NCI-H2196 (cell line): Measurements from ENCODE around the gene USP31.

ENCODE experiments used
- DNase-seq: peaks from one replicate; lab custom pipeline; 2025; ENCODE audit not compliant: unreplicated experiment; lab: John Stamatoyannopoulos, UW

Gene USP31

DNA sequence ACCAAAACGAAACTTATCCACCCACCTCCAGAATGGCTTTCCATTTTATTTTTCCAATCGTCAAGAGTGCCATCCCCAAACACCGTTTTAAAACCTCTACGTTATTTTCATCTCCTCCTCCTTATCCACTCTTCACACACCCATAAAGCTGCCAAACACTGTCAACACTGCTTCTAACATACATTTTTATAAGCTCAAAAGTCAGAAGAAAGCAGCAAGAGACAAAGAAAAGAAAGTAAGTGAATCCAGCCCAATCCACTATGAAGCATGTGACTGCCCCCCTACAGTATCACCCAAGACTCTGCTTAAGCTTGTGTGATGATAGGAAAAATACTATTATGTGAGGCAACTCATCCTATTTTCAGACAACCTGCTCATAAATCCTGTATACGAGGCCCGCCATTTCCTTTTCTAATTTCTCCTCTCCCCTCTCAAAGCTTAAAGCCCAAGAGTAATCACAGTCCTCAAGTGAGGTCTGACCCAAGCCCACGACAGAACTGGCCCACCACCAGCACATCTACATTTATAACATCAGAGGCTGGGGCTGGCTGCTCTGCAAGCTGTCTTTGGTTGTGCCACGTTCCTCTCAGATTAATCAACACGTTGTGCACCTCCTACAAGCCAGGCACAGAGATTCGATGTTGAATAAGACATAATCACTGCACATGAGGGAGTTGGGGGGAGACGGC lies 16.3 kb downstream of the USP31 start:
- DNase-seq: no peak

GRCh38 chr16:23131931-23132621 lies 17.2 kb downstream of the USP31 start:
- DNase-seq: no peak

DNA sequence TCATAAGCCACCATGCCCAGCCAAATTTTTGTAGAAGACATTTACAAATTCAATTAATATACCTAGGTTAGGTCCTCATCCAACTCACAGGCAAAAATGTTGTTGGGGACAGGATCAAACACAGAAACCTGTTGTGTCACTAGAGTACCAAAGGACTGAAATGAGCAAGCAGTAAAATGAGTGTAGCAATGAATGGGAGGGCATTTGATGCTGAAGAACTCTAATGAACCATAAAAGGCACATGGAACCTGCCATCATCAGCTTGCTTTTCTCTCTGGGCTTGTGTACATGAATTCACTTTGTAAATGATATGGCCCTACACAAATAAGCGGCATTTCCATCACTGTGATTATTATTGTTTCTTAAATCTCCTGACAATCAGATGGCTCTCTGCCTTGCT lies 17.8 kb downstream of the USP31 start:
- no peak for DNase-seq

- DNase-seq: no peak
Observed at GRCh38 chr16:23131036-23131435, 18.2 kb downstream of the USP31 start.

GRCh38 chr16:23129686-23130085 lies 19.6 kb downstream of the USP31 start:
- DNase-seq: no peak

DNA sequence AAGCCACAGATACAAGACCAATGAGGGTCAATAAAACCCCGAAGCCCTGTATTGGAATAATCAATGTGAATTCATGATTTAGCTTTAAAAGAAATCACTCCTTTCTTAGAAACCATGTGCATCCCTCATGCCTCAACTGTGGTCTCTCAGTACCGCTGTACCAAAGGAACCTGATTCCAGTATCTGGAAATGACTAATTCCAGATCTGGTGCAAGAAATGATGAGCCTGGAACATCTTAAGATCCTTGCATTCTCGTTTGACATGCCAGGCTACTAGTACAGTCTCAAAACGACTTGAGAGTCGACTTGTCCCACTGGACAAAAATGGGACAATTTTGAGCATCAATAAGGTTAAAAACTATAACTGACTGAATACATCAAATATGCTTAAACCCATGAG lies 21.2 kb downstream of the USP31 start:
- no peak for DNase-seq

- DNase-seq: no peak
Observed at GRCh38 chr16:23125277-23125676, 24.0 kb downstream of the USP31 start.

DNA sequence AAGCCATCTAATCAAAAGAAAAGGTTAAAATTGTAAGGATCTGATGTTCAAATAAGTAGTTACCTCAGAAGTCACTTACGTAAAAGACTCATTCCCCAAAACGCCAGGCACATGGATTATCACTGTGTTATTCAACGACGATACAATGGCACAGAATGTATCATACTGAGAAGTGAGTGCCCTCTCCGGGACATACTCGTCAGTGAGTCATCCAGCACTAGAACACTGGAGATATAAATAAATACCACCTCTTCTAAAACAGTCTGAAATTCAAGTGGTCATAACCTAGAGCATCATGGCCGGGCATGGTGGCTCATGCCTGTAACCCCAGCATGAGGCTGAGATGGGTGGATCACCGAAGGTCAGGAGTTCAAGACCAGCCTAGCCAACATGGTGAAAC lies 24.9 kb downstream of the USP31 start:
- no peak for DNase-seq

- no peak for DNase-seq
Observed at GRCh38 chr16:23122144-23122543, 27.1 kb downstream of the USP31 start.

DNA sequence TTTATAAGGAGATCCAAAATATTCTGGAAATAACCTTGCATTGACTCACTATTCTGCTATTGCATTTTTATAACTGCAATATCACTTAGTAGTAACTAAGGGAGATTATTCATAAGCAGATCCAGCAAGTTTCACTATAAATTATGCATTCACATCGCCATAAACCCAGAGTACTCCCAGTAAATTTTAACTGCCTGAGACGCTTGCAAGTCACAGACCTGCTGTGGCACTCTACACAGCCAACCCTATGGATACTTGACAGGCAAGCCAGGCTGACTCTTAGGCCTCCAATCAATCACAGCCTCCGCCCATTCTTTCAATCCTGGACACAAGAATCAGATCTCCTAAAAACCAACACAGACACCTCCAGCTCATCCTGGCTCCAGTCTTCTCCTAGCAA lies 28.2 kb downstream of the USP31 start:
- DNase-seq: no peak

DNA sequence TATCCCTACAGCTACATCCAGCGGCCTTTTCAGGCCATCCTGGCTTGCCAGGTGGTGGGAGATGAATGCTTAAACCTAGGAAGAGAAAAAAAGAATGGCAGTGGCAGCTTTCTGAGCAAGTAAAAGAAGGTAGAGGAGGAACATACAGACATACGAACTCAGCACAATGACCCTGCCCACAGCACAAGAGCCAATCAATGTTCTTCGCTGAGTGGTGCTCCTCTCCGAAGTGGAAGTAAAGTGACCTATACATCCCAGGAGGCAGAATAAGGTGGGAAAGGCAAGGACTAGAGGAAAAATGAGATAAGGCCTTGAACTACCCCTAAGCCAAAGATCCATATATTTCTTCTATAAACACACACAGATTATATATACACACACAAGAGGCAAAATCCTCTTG lies 28.7 kb downstream of the USP31 start:
- no peak for DNase-seq

DNA sequence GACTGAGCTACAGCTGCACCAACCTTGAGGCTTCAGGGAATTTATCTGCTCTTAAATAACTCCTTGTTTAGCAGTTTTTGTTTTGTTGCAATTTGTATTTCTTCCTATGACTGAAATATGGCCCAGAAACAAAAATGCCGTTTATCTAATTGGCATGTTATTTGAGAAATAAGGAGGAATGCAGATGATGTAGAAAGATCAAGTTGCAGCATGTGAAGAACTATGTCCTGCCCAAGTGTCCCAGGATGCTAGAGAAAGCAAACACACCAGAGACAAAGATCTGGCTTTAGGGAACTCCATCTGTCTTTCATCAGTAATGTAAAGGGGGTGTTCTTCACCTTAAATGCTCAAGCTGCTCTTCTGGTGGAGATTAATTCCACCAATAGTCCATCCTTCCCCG lies 29.7 kb downstream of the USP31 start:
- no peak for DNase-seq

GRCh38 chr16:23114131-23114904 lies 34.9 kb downstream of the USP31 start:
- no peak for DNase-seq

GRCh38 chr16:23113185-23113584 lies 36.1 kb downstream of the USP31 start:
- no peak for DNase-seq

- no peak for DNase-seq
Observed at GRCh38 chr16:23110257-23110899, 38.9 kb downstream of the USP31 start.

GRCh38 chr16:23107936-23108335 lies 41.3 kb downstream of the USP31 start:
- no peak for DNase-seq

GRCh38 chr16:23107117-23107516 lies 42.1 kb downstream of the USP31 start:
- DNase-seq: no peak

- peak; percentile 22 for DNase-seq
Observed at GRCh38 chr16:23105309-23105708, 43.9 kb downstream of the USP31 start.

- DNase-seq: no peak
Observed at GRCh38 chr16:23104032-23104955, 45.0 kb downstream of the USP31 start.

DNA sequence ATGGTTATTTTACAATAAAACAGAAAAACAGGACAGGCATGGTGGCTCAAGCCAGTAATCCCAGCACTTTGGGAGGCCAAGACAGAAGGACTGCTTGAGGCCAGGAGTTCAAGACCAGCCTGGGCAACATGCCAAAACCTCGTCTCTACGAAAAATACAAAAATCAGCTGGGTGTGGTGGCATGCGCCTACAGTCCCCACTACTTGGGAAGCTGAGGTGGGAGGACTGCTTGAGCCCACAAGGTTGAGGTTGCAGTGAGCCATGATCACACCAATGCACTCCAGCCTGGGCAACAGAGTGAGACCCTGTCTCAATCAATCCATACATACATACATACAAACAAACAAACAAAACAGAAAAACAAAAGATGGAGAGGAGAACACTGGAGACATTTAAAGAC lies 45.6 kb downstream of the USP31 start:
- no peak for DNase-seq
